ENCODE measurements around the gene SCN9A.
"Not testable (repeated sequence)": the region's sequence is repeated elsewhere in the genome, so short reads cannot be mapped to it uniquely, and the experiment has no call there.

Gene SCN9A

DNA sequence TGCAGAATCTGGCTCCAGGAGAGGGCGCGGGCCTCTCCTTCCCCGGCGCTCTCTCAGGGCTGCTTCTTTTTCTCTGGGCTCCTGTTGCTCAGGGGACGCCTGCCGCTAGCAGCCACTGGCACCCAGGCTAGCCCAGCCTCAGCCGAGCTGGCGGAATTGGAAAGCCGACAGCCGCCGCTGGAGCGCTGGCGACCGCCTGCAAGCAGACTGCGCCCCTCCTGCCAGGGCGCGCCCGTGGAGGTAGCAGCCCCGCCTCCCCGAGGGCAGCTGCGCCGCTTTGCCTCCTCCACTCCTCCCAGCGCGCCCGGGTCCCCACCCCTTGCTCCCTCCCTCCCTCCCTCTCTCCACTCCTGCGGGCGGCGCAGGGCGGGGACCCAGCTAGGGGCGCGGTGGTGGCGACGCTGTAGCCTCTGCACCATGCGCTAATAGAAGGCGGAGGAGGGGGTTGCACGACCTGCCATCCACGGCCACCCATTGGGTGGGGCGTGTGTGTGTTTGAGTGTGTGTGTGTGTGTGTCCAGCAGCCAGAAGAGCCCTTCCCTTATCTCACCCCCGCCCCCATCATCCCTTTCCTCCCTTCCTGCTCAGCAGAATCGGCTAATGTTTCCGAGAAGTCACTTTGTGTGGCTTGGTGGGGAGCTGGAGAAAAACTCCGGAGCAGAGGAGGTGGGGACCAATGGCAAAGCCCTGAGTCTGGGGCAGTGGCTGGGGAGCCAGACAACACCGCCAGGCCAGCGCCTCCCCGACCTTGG, at the start of gene SCN9A:
Gene SCN9A (minus strand): TSS at position 209 of the 752 bp plus-strand sequence. CDS start 64,188 bp downstream, outside the sequence.
- peak; percentile 68 to 82 (median 74) for DNase-seq

DNA sequence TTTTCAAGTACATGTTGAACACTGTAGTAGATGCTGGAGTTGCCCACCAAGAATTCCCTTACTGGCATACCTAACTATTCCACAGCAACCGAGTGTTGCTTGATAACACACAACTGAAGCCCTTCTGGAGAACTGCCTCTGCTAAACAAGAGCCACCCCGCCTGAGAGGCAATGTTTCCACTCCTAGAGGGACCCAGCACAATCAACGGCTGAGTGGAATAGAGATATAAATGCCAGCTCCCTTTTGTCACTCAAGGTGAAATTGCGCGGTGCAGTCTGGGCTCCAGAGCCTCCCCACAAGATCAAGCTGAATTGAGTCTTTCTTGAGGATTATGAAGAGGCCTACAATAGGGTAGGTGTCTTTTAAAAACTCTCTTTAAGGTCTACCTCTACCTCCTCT, 49.1 kb upstream of the SCN9A start:
- DNase-seq, result no peak

DNA sequence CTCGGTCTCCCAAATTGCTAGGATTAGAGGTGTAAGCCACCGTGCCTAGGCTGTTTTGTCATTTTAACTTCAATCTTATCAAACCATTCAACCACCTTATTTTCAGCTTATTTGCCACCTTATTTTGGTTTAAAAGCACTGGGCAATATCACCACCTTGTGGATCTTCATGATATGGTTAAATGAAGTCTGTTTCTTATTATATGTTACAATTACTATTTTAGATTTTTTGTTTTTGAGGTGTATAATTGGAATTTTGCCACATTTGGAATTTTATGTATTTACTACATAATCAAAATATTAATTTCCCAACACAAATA, 43.8 kb upstream of the SCN9A start:
- DNase-seq, result peak in 1 of 3 experiments; percentile 43

DNA sequence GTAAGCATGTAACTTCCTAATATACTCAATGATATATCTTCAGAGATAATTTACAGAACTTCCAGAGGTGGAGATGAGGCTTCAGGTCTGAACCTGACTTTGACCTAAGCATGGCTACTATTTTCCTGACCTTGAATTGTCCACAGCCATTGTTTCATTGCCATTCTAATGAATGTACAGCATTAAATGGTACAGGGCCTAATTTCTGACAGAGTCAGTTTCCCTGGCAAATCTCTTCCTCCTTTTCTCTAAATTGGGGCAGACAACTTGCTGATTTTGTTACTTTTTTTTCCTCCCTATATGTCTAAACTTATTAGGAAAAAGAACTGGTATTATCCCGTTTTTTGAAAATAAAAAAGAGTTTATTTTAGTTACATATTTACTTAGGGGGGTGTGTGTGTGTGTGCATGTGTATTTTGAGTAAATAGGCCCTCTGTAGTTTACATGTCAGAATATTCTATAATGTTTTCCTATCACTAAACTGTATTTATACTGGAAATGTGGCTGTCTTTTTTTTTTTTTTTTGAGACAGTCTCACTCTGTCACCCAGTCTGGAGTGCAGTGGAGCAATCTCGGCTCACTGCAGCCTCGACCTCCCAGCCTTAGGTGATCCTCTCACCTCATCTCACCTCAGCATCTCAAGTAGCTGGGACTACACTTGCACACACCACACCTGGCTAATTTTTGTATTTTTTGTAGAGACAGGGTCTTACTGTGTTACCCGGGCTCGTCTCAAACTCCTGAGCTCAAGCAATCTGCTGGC, 43.3 kb upstream of the SCN9A start:
- DNase-seq, result no peak

DNA sequence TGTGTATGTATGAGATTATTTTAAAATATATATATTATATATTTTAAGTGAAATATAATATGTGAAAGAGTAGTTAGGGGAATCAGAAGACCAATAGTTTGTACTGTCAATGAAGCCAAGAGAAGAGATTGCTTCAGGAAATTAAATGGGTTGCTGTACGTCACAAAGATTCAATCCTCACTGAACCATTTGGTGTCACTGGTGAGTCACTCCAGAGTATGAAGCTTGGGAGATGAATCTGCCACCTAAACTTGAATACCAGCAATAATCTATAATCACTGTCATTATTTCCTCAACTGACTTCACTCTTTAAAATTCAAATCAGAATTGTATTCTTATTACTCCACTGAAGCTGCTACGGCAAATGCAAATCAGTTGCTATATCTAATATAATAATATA, 41.9 kb upstream of the SCN9A start:
- peak in 1 of 3 experiments; percentile 6 for DNase-seq

DNA sequence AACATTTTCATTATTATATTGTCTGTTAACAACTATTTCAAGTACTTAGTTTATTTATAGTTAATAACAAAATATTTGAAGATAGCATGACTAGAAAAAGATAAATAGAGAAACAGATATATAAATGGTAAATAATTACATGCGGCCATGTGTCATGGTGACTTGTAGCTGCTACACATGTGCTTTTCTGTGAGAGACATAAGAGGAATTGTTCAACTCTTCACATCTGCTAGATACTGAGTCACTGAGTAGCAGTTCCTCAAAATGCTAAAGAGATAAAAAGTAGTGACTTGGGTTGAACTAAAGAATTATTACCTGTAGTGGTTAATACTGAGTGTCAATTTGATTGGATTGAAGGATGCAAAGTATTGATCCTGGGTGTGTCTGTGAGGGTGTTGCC, 37.5 kb upstream of the SCN9A start:
- no peak for DNase-seq

DNA sequence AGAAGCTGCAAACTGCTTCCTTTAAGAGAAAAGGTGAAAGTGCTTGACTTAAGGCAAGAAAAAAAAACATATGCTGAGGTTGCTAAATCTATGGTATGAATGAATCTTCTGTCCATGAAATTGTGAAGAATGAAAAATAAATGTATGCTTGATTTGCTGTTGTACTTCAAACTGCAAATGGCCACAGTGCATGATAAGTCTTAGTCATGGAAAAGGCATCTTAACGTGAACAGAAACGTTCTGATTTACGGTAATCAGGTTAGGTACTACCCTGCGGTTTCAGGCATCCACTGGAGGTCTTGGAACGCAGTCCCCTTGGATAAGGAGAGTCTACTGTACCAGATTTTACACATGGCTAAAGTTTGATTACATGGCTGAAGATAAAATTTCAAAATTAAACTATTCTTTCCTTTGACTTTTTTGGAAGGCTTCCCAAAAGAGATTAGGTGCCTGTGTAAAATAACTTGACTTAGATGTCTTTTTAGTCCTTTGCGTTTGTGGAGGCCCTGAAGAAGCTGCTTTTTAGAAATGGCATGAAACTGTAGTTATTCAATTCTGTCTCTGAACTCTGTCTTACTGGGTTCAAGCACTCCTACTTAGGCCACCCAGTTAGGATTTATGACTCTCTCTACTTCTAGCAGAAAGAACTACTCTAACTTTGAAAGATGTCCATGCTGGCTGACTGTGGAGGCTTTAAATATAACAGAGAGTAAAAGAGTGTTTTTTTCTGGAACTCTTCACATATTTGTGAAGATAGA, 35.9 kb upstream of the SCN9A start:
- DNase-seq, result no peak

DNA sequence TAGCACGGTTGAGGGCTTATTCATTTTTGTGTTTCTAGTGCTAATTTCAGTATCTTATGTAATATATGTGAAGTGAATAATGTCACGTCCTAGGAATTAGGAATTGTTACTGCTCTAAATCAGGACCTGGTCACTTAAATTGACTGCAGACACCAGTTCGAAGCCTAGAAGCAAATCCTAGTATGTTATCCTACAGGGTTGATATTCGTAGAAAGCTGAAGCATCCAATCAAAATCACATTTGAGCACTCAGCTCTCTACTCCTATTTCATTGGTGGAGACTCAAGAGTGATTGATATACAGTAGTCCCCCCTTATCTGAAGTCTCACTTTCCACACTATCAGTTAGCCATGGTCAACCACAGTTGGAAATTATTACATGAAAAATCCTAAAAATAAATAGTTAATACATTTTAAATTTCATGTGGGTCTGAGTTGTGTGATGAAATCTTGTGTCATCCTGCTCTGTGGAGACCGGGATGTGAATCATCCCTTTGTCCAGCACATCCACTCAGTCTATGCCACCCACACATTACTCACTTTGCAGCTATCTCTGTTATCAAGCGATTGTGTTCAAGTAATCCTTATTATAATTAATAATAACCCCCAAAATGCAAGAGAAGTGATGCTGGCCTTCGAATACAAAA, 35.2 kb upstream of the SCN9A start:
- no peak for DNase-seq

DNA sequence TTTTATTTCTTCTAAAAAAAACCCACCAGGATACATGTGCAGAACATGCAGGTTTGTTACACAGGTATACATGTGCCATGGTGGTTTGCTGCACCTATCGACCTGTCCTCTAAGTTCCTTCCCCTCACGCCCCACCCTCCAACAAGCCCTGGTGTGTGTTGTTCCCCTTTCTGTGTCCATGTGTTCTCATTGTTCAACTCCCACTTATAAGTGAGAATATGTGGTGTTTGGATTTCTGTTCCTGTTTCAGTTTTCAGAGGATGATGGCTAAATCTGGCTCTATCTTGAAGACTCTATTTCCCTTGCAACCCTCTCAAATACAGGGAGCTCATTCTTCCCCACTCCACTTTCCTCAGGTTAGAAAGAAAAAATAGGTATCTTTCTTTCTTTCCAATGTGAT, 32.0 kb upstream of the SCN9A start:
- DNase-seq, result not testable (repeated sequence)

DNA sequence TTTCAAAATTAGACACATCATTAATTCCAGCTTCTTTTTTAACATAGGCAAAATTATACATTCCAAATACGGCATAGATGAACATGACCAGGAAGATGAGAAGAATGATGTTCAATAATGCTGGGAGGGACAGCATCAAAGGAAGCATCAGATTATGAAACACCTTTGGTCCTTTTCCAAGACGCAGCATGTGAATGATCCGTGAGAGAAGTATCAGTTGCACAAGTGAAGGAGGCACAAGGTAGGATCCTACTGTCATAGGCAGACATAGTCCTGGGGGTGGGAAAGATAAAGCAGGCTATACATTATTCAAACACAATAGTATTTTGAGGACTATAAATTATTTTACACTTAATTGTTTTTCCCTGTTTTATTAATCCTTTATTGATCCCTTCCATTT, 30.6 kb upstream of the SCN9A start:
- DNase-seq, result no peak

DNA sequence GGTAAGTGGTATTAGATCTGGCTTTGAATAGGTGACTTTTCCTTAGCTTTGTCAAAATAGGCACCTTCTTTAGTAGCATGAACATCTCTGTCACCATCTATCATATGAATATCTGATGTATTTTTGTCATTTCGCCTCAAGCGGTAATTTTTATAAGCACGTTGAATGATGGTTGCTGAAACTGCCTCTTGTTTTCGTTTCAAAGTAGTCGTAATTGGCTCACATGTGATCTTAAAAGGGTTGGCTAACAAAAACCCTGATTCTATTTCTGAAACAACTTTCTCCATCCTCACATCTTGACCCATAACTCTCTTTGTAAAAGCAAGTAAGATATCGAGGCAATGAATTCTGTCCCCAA, 29.8 kb upstream of the SCN9A start:
- DNase-seq, result no peak

DNA sequence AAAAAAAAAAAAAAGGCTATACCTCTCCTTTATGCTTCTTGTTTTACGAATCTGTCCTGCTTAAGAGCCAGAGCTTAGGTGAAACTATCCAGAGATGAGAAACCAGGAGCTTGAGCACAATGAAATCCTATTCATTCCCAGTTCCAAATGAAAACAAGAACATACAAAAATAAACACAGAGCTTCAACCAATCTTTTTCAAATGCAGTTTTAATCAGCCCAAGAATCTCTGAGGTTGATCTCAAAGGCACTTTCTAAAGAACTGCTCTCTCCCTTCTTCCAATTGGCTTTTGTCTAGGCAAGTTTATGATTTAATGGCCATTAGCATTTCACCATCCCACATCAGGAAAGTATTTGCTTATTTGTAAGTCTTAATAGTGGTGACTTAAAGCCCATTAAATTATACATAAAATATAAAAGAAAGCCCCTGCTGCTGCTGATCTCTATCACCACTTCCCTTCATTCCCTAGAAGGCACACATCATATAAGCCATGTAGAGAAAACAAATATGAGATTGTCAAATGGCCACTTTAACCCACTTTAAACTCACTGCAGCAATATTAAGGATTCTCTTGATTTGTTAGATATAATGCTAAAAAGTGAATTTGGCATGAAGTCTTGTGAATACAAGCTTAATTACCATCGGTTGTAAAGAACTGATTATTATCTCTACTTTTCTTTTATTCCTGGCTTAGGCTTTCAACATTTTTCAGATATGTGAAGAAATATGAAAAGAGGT, 29.3 kb upstream of the SCN9A start:
- peak in 1 of 3 experiments; percentile 2 for DNase-seq

DNA sequence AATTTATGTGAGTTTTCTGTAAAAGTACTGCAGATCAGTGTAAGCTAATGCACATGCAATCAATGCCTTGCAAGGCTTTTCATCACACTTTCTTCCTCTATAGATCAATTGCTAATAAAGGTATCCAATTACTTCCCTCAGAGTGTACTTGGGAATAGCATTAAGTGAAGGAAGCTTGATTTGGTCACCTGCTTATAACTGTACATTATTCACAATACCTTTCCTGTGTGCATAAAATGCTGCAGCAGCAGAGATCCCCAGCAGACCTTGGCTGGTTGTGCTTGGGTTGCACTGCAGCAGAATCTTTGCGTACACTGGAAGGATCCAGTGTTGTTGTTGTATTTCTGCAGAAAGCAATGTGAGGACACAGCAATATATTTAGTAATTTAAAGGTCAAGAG, 18.5 kb upstream of the SCN9A start:
- no peak for DNase-seq

DNA sequence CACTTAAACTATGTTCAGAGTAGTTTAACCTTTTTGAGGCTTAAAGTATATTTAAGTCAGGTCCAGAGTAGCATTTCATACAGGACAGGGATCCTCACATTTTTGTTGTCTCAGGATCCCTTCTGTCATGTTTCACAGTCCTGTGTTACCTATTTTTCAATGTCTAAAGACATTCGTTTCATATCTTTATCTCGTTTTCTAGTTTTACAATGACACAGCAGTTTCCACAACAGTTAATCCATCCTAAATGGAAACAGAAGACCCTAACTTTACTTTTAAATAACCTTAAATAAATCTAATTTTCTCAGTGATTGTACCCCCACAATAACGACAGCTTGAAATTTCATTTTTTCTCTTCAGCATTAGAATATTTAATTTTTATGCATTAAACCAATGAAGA, 17.3 kb upstream of the SCN9A start:
- no peak for DNase-seq

DNA sequence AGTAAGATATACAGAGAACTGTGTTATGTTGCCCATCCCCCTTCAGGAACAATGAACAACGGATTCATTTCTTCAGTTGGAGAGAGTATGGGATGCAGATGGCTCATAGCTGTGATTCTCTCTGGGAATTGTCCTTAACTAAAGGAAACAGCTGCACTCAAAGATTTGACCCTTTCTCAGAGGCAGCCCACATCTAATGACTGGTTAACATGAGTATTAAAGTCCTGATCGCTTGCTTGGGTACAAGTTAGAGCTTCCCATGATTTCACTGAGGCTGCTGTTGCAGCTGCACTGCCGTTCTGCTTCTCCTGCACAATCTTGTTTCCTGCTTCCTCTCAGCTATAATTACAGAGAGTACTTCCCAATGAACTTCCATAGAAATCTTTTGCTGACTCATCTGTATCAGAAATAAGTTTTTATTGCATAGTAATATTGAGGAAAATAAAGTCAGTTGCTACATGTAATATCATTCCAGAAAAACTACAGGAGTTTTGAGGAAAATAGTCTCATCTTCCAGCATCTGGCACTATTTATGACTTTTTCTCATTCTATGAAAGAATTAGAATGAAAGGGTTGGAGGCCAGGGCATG, 12.8 kb upstream of the SCN9A start:
- DNase-seq, result no peak

DNA sequence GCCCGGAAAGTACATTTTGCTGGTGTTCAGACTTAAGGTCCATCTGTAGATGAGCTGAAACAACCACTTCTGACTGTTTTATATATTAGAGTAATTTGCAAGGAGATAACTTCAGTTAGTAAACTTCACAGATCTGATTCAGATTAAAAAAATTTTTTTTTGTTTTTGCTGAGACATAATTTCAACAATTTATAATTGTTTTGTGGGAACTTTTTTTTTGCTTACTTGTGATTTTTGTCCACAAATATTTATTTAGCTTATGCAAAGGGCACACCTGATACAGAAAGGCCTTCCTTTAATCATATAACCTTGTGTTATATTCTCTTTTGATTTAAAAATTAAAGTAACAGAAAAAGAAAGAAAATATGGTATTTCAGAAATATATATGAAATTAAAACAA, 9.6 kb upstream of the SCN9A start:
- no peak for DNase-seq

DNA sequence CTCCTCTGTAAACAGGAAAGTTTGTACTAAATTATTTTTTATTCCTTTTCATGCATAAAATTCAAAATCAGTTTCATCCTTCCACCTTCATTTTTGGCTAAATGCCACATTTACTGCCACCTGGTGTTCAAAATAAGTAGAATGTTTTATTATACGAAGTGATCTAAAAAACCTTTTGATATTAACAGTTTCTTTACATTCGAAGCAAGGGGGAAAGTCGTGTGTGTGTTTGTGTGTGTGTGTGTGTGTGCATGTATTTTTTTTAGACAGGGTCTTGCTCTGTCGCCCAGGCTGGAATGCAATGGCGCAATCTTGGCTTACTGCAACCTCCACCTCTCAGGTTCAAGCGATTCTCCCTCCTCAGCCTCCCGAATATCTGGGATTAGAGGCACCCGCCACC, 9.0 kb upstream of the SCN9A start:
- DNase-seq, result peak in 2 of 3 experiments; percentile 2 to 35

DNA sequence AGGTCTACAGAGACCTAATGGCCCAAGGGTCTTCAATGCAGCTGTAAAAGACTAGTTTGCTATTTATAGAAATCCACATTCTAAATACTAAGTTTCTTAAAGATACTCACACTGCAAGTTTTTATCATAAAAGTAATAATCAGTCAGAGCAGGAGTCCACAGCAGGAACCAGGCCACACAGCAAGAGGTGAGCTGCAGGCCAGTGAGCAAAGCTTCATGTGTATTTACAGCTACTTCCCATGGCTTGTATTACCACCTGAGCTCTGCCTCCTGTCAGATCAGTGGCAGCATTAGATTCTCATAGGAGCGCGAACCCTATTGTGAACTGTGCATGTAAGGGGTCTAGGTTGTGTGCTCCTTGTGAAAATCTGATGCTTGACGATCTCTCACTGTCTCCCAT, 6.7 kb upstream of the SCN9A start:
- DNase-seq, result no peak

DNA sequence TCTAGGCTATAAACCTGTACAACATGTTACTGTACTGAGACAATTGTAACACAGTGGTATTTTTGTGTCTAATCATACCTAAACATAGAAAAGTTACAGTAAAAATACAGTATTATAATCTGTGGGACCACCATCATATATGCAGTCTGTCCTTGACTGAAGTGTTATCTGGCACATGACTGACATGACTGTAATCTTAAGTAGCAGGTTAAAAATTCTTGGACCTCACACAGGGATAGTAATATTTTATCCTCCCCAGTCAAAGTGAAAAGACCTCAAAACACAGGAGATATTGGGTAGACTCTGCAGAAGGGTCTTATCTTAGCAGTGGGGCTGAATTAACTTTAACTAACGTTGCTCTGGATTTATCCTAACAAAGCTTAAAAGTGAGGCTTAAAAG, 4.9 kb upstream of the SCN9A start:
- no peak for DNase-seq

DNA sequence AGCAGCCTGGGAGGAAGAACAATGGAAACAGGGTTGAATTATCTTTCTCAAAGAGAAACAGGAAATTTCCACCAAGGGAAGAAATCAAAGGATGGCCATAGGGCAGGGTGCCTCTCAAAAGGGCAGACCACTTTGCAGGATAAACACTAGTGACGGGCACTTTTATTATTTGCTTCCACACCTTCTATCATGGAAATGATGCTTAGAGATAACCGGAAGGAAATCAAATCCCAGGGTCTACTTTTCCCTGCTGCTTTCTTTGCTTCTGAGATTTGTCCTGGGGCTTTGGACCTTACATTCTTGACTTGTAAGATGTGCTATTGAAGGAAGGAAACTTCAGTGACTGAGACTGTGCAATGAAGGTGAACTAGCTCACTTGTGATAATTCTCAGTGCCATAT, 1.1 kb upstream of the SCN9A start:
- DNase-seq, result no peak

DNA sequence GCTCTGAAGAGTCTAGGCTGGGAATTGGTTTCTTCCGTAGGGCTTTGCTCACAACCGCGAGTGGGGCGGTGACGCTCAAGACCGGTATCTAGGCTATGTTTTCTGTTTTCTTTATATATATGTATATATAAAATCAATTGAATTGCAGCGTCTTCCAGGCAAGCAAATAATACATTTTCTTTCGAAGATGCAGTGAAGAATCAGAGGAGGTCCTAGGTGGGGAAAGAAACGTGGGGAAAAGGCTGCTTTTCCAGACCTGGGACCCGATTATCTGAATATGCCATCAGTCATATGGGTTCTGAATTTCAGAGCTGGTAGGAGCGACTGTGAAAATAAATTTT, 714 bp upstream of the SCN9A start:
- no peak for DNase-seq

DNA sequence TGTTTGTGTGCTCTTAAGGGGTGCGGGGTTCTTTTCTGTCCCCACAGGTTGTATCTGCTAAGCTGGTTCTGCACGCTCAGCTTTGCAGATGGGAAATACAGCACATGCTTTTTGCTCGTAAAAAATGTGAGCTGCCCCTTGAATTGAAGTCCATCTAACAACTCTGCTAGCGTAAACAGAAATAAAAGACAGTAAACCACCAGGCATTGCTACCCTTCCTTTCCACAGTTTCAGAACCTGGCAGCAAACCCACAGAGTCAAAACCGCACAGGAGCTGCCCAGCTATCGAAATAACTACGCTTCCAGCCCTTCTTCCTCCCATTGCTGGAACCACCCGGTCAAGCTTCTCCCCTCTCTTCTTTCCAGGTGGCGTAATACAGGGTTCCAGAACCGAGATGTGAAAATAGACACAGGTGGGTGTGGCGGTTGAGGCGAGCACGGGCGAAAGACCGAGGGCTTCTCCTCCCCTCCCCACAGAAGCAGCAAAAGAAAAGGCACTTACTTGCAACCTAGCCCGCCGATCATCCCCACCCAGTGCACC, 479 bp downstream of the SCN9A start:
- peak in 2 of 3 experiments; percentile 16 to 55 for DNase-seq
